GM23338 (cell line): ENCODE measurements around the gene DNAJC13. TPM values are rescaled to one million over a fixed set of nuclear protein-coding genes. Genes with fewer than 3 reads are reported as not detected.

Source experiments
- ATAC-seq: fragments of 200-7000 bp; cut with Tn5 transposase; 3 replicates; pipeline ENCODE4 v1.9.1; 2020
- DNase-seq: peaks from one replicate; pipeline ENCODE4 v3.0.0-alpha.2; 2015; ENCODE audit warnings: low spot score
- H2AFZ ChIP-seq: fragments of 200-600 bp; sonication (generic); 2 replicates; pipeline ENCODE4 v1.8.0; 2016; ENCODE audit warnings: antibody characterized with exemption, mild to moderate bottlenecking, moderate library complexity
- H3F3A ChIP-seq: fragments of 200-600 bp; sonication (generic); replicated peaks from 2 replicates; pipeline ENCODE4 v1.8.0; 2017; ENCODE audit warnings: antibody characterized with exemption, mixed run types, low read depth
- H3K27ac ChIP-seq: fragments of 200-600 bp; sonication (generic); 2 replicates; pipeline ENCODE4 v1.6.1; 2016; ENCODE audit warnings: low read depth
- H3K27me3 ChIP-seq: fragments of 200-600 bp; sonication (generic); 2 replicates; pipeline ENCODE4 v1.8.0; 2016; ENCODE audit warnings: mild to moderate bottlenecking, mixed run types, moderate library complexity; ENCODE audit not compliant: insufficient read depth
- H3K36me3 ChIP-seq: fragments of 200-600 bp; sonication (generic); 2 replicates; pipeline ENCODE4 v1.8.0; 2016; ENCODE audit warnings: mild to moderate bottlenecking; ENCODE audit not compliant: insufficient read depth
- H3K4me1 ChIP-seq: fragments of 200-600 bp; sonication (generic); 2 replicates; pipeline ENCODE4 v1.8.0; 2016; ENCODE audit warnings: mild to moderate bottlenecking, moderate library complexity; ENCODE audit not compliant: insufficient read depth
- H3K4me2 ChIP-seq: fragments of 200-600 bp; sonication (generic); 2 replicates; pipeline ENCODE4 v1.7.1; 2017; ENCODE audit warnings: mixed run types
- H3K4me3 ChIP-seq: fragments of 200-600 bp; sonication (generic); 2 replicates; pipeline ENCODE4 v1.6.1; 2016; ENCODE audit warnings: mixed run types
- H3K79me2 ChIP-seq: fragments of 200-600 bp; sonication (generic); replicated peaks from 2 replicates; pipeline ENCODE4 v1.8.0; 2017; ENCODE audit warnings: mild to moderate bottlenecking; ENCODE audit not compliant: insufficient read depth
- H3K9me2 ChIP-seq: fragments of 200-600 bp; sonication (generic); 2 replicates; pipeline ENCODE4 v1.8.0; 2017; ENCODE audit not compliant: insufficient read depth
- H4K20me1 ChIP-seq: fragments of 200-600 bp; sonication (generic); replicated peaks from 2 replicates; pipeline ENCODE4 v1.8.0; 2017; ENCODE audit warnings: mild to moderate bottlenecking; ENCODE audit not compliant: insufficient read depth
- H3K27ac Mint-ChIP-seq: 2 replicates; pipeline ENCODE4 v1.8.0; 2020; ENCODE audit warnings: inconsistent platforms, mild to moderate bottlenecking, moderate library complexity, mixed read lengths
- H3K27me3 Mint-ChIP-seq: 3 replicates; pipeline ENCODE4 v1.8.0; 2022; ENCODE audit warnings: low read depth, mild to moderate bottlenecking, moderate library complexity, mixed read lengths, inconsistent platforms; ENCODE audit not compliant: insufficient read depth, poor library complexity
- H3K36me3 Mint-ChIP-seq: 3 replicates; pipeline ENCODE4 v1.8.0; 2021; ENCODE audit warnings: low read depth, mild to moderate bottlenecking, inconsistent platforms, moderate library complexity, mixed read lengths
- H3K4me1 Mint-ChIP-seq: 3 replicates; pipeline ENCODE4 v1.8.0; 2020; ENCODE audit warnings: mild to moderate bottlenecking, inconsistent platforms, mixed read lengths
- H3K4me3 Mint-ChIP-seq: 3 replicates; pipeline ENCODE4 v1.8.0; 2021; ENCODE audit warnings: moderate library complexity, mild to moderate bottlenecking, inconsistent platforms, mixed read lengths
- H3K9me3 Mint-ChIP-seq: 3 replicates; pipeline ENCODE4 v1.8.0; 2020; ENCODE audit warnings: moderate library complexity, mild to moderate bottlenecking, inconsistent platforms, mixed read lengths
- CREB1 ChIP-seq: fragments of 250-450 bp; sonication (Bioruptor Pico); IDR thresholded peaks from 2 replicates; pipeline ENCODE4 v1.5.0; 2020; ENCODE audit warnings: low read depth, mild to moderate bottlenecking, moderate library complexity
- CTCF ChIP-seq, 2 experiments: fragments of 200-600 bp in 1 of 2; sonication (generic) in 1 of 2; conservative IDR thresholded peaks; 2 replicates each; pipeline versions ENCODE4 v1.5.1 to v1.6.1; 2016 to 2017; ENCODE audit warnings: antibody characterized with exemption in 2 of 2, low read depth in 2 of 2, mild to moderate bottlenecking in 2 of 2, moderate library complexity in 1 of 2
- ETS1 ChIP-seq: IDR thresholded peaks from 2 replicates; pipeline ENCODE4 v1.6.1; 2016; ENCODE audit warnings: antibody characterized with exemption
- EZH2 ChIP-seq: fragments of 200-600 bp; sonication (generic); IDR thresholded peaks from one replicate; pipeline ENCODE4 v1.8.0; 2017; ENCODE audit warnings: antibody characterized with exemption, mild to moderate bottlenecking, low read depth; ENCODE audit not compliant: unreplicated experiment
- EZH2phosphoT487 ChIP-seq: fragments of 200-600 bp; sonication (generic); IDR thresholded peaks from one replicate; pipeline ENCODE4 v1.8.1; 2018; ENCODE audit warnings: antibody characterized with exemption; ENCODE audit not compliant: unreplicated experiment
- JUNB ChIP-seq: IDR thresholded peaks from one replicate; pipeline ENCODE4 v1.6.1; 2016; ENCODE audit warnings: antibody characterized with exemption; ENCODE audit not compliant: unreplicated experiment
- NANOG ChIP-seq: IDR thresholded peaks from 2 replicates; pipeline ENCODE4 v1.6.1; 2016; ENCODE audit warnings: antibody characterized with exemption, borderline replicate concordance
- POLR2AphosphoS5 ChIP-seq: IDR thresholded peaks from 2 replicates; pipeline ENCODE4 v1.6.1; 2016; ENCODE audit warnings: antibody characterized with exemption, low read depth
- REST ChIP-seq: IDR thresholded peaks from one replicate; pipeline ENCODE4 v1.6.1; 2018; ENCODE audit warnings: antibody characterized with exemption; ENCODE audit not compliant: unreplicated experiment
- STAT1 ChIP-seq: IDR thresholded peaks from one replicate; pipeline ENCODE4 v1.6.1; 2016; ENCODE audit warnings: antibody characterized with exemption; ENCODE audit not compliant: unreplicated experiment
- ZNF114 ChIP-seq: fragments of 250-450 bp; sonication (Bioruptor Pico); IDR thresholded peaks from 2 replicates; pipeline ENCODE4 v1.5.0; 2020; ENCODE audit warnings: mild to moderate bottlenecking, moderate library complexity
- ZNF331 ChIP-seq: fragments of 250-450 bp; sonication (Bioruptor Pico); IDR thresholded peaks from 2 replicates; pipeline ENCODE4 v1.5.0; 2020; ENCODE audit warnings: low read depth, mild to moderate bottlenecking, moderate library complexity
- ZNF462 ChIP-seq: fragments of 250-450 bp; sonication (Bioruptor Pico); IDR thresholded peaks from 2 replicates; pipeline ENCODE4 v1.5.0; 2020; ENCODE audit warnings: mild to moderate bottlenecking, moderate library complexity
- polyA plus RNA-seq: library from polyadenylated mRNA; unstranded; fragments of >200 nt; fragmentation: Nextera tagmentation; extraction: Ambion mirVana; gene quantifications from 2 replicates; pipeline ENCODE4 v1.2.1, GENCODE V29; 2016
- total RNA-seq: library from RNA; depleted of rRNA; stranded (reverse); fragments of >200 nt; shearing (Covaris generic); gene quantifications from 2 replicates; pipeline ENCODE4 v1.2.3, GENCODE V29; 2014

DNAJC13 gene
- total and polyA plus RNA-seq, 2 experiments from 2014 or later, result 8.3 to 33.6 TPM

- TF ChIP-seq EZH2 (no peak), JUNB (no peak), POLR2AphosphoS5 (no peak)
Measured at GRCh38 chr3:132521901-132522300, 104.6 kb downstream of the DNAJC13 start (continued).

- Mint-ChIP-seq H3K9me3 (no peaks in the 10 kb centered on the region), H3K27ac (no peak overlapping the region), H3K36me3 (peaks cover 43% of the 10 kb centered on the region), H3K4me3 (no peak overlapping the region), H3K4me1 (no peaks in the 10 kb centered on the region), H3K27me3 (no peaks in the 10 kb centered on the region)
- H3F3A ChIP-seq, result no peaks in the 10 kb centered on the region
- H3K9me2 ChIP-seq, result no peaks in the 10 kb centered on the region
- H3K4me1 ChIP-seq, result no peaks in the 10 kb centered on the region
- H3K27me3 ChIP-seq, result no peaks in the 10 kb centered on the region
- no peaks in the 10 kb centered on the region for H3K79me2 ChIP-seq
- DNase-seq (no peak), ATAC-seq (no peak)
- no peak overlapping the region for H2AFZ ChIP-seq
- TF ChIP-seq ZNF331 (CRISPR knock-in tag) (no peak), CREB1 (CRISPR knock-in tag) (no peak), REST (no peak), EZH2 (no peak), EZH2phosphoT487 (no peak), STAT1 (no peak), ZNF114 (no peak), POLR2AphosphoS5 (no peak), NANOG (no peak), ZNF462 (CRISPR knock-in tag) (no peak), ETS1 (no peak), JUNB (no peak), CTCF (conservative IDR thresholded peaks at IDR 0.05; ENCODE audit: low read depth in 2 of 2) (no peak)
- H3K36me3 ChIP-seq, result peaks cover 16% of the 10 kb centered on the region
- H3K4me2 ChIP-seq, result no peak overlapping the region
- no peaks in the 10 kb centered on the region for H4K20me1 ChIP-seq
- no peak overlapping the region for H3K4me3 ChIP-seq
- no peak overlapping the region for H3K27ac ChIP-seq
Measured at GRCh38 chr3:132522353-132522752, 105.1 kb downstream of the DNAJC13 start.
